ENCODE measurements around the gene C1orf56.

The C1orf56 gene

GRCh38 chr1:151032164-151032563, 15.4 kb upstream of the C1orf56 start:
- DNase-seq (ENCODE audit: extremely low read depth, insufficient read length): no peak
- Histone ChIP-seq H3K36me3 (ENCODE audit: control insufficient read depth, insufficient read depth, low read length) (peaks cover 11% of the 10 kb centered on the region), H3K27me3 (replicated peaks; ENCODE audit: control insufficient read depth, insufficient read depth, low read length) (no peaks in the 10 kb centered on the region), H3K4me3 (replicated peaks; ENCODE audit: low read depth, low read length) (no peak overlapping the region)
- TF ChIP-seq CTCF (IDR thresholded peaks at IDR 0.05; ENCODE audit: insufficient read depth, low read length, poor library complexity, severe bottlenecking): no peak

GRCh38 chr1:151035167-151035566, 12.4 kb upstream of the C1orf56 start:
- no peak overlapping the region for H3K4me3 ChIP-seq (replicated peaks; ENCODE audit: low read depth, low read length)
- H3K27me3 ChIP-seq (replicated peaks; ENCODE audit: control insufficient read depth, insufficient read depth, low read length): no peaks in the 10 kb centered on the region
- peaks cover 6% of the 10 kb centered on the region for H3K36me3 ChIP-seq (ENCODE audit: control insufficient read depth, insufficient read depth, low read length)
- no peak for TF ChIP-seq CTCF (IDR thresholded peaks at IDR 0.05; ENCODE audit: insufficient read depth, low read length, poor library complexity, severe bottlenecking)
- no peak for DNase-seq (ENCODE audit: extremely low read depth, insufficient read length)

DNA sequence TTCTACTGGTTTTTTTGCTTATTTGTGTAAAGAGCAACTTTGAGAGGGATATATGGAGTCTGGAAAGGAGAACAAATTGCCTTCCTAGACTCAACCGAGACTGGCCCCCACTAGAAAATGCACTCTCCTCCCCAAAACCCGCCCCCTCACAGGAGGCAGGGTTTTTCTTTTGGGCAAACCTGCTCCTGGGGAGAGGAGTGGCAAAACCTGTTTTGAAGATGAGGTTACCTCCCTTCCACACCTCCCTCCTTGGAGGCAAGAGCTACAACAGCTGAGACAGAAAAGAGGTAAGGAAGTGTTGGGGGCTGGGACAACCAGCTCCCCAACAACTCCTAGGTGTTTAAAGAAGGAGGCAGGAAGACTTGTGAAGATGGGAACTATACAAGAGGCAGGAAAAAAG, 11.2 kb upstream of the C1orf56 start, which contains the start of gene BNIPL:
TSS of gene BNIPL (plus strand) at position 231 of the 400 bp plus-strand sequence. CDS start at position 371, 140 bp downstream.
- no peak for TF ChIP-seq CTCF (IDR thresholded peaks at IDR 0.05; ENCODE audit: insufficient read depth, low read length, poor library complexity, severe bottlenecking)
- DNase-seq (ENCODE audit: extremely low read depth, insufficient read length): no peak
- H3K27me3 ChIP-seq (replicated peaks; ENCODE audit: control insufficient read depth, insufficient read depth, low read length): no peaks in the 10 kb centered on the region
- peaks cover 6% of the 10 kb centered on the region for H3K36me3 ChIP-seq (ENCODE audit: control insufficient read depth, insufficient read depth, low read length)
- no peak within 1 kb of the TSS for H3K4me3 ChIP-seq (replicated peaks; ENCODE audit: low read depth, low read length)

DNA sequence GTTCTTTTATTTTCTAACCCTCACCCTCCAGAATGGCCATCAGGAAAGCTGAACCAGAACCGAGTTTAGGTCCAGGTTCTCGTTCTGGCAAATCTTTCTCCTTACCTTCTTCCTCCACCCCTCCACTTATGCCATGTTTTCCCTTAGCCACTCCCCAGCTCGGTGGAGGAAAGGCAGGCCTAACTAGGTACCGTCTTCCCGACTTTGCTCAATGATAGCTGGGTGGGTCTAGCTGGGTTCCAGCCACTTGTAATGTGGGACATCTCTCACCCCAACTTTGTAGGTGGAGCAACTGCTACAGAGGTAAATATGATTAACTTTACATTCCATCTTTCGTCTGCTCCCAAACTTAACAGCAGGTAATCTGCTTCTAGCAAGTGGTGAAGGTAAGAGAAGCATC, 10.5 kb upstream of the C1orf56 start:
- no peak for DNase-seq (ENCODE audit: extremely low read depth, insufficient read length)
- H3K27me3 ChIP-seq (replicated peaks; ENCODE audit: control insufficient read depth, insufficient read depth, low read length): no peaks in the 10 kb centered on the region
- peaks cover 6% of the 10 kb centered on the region for H3K36me3 ChIP-seq (ENCODE audit: control insufficient read depth, insufficient read depth, low read length)
- TF ChIP-seq CTCF (IDR thresholded peaks at IDR 0.05; ENCODE audit: insufficient read depth, low read length, poor library complexity, severe bottlenecking): no peak
- no peak overlapping the region for H3K4me3 ChIP-seq (replicated peaks; ENCODE audit: low read depth, low read length)

DNA sequence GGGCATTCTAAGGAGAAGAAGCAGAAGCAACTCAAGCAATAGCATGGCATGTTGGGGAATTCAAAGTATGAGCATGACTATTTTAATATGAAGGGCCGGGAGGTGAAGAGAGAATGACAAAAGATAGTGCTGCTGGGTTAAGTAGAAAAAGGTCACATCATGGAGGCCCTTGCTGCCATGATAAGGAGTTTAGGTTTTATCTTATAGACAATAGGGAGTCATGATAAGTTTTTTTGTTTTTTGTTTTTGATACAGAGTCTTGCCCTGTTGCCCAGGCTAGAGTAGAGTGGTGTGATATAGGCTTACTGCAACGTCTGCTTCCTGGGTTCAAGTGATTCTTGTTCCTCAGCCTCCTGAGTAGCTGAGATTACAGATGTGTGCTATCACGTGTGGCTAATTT, 8.0 kb upstream of the C1orf56 start:
- no peak overlapping the region for H3K4me3 ChIP-seq (replicated peaks; ENCODE audit: low read depth, low read length)
- peaks cover 3% of the 10 kb centered on the region; the same call in 1 of the 2 replicates for H3K36me3 ChIP-seq (ENCODE audit: control insufficient read depth, insufficient read depth, low read length)
- no peak for TF ChIP-seq CTCF (IDR thresholded peaks at IDR 0.05; ENCODE audit: insufficient read depth, low read length, poor library complexity, severe bottlenecking)
- no peaks in the 10 kb centered on the region for H3K27me3 ChIP-seq (replicated peaks; ENCODE audit: control insufficient read depth, insufficient read depth, low read length)
- no peak for DNase-seq (ENCODE audit: extremely low read depth, insufficient read length)

- Histone ChIP-seq H3K36me3 (ENCODE audit: control insufficient read depth, insufficient read depth, low read length) (no peaks in the 10 kb centered on the region), H3K4me3 (replicated peaks; ENCODE audit: low read depth, low read length) (no peak overlapping the region), H3K27me3 (replicated peaks; ENCODE audit: control insufficient read depth, insufficient read depth, low read length) (no peaks in the 10 kb centered on the region)
- no peak for DNase-seq (ENCODE audit: extremely low read depth, insufficient read length)
- TF ChIP-seq CTCF (IDR thresholded peaks at IDR 0.05; ENCODE audit: insufficient read depth, low read length, poor library complexity, severe bottlenecking): no peak
These were observed 4.4 kb upstream of the C1orf56 start for GRCh38 chr1:151043163-151043562.
